Thyroid gland (tissue), 4 donors: ENCODE data around the gene WIPF2. TPM values are rescaled to one million over a fixed set of nuclear protein-coding genes. Genes with fewer than 3 reads are reported as not detected.

Source experiments
- DNase-seq, 2 donors: peaks; one replicate each; pipeline ENCODE4 v3.0.0-alpha.2; 2019
- H3K27ac ChIP-seq, 3 donors: fragments of 200-600 bp; sonication (generic); 1 replicate in 2 of 3; 2 replicates in 1 of 3; pipeline ENCODE4 v1.5.1; 2016 to 2019; ENCODE audit warnings: mild to moderate bottlenecking in 1 of 3, moderate library complexity in 1 of 3
- H3K27me3 ChIP-seq: fragments of 200-600 bp; sonication (generic); one replicate; pipeline ENCODE4 v1.5.1; 2019
- H3K36me3 ChIP-seq, 2 donors: fragments of 200-600 bp; sonication (generic); one replicate each; pipeline ENCODE4 v1.5.1; 2016 to 2019
- H3K4me1 ChIP-seq, 2 donors: fragments of 200-600 bp; sonication (generic); one replicate each; pipeline ENCODE4 v1.5.1; 2017 to 2019
- H3K4me3 ChIP-seq, 3 donors: fragments of 200-600 bp; sonication (generic); replicated peaks in 1 of 3; 1 replicate in 2 of 3; 2 replicates in 1 of 3; pipeline ENCODE4 v1.5.1; 2016; ENCODE audit warnings: mild to moderate bottlenecking in 1 of 3
- H3K9me3 ChIP-seq: fragments of 200-600 bp; sonication (generic); one replicate; pipeline ENCODE4 v1.5.1; 2017
- CTCF ChIP-seq, 6 experiments: fragments of 200-600 bp in 3 of 6; fragments of 450-650 bp in 3 of 6; sonication (generic) in 3 of 6; IDR thresholded peaks; one replicate each; pipeline ENCODE4 v1.5.1; 2016 to 2019; ENCODE audit warnings: antibody characterized with exemption in 6 of 6, mild to moderate bottlenecking in 2 of 6, inconsistent platforms in 1 of 6, moderate library complexity in 1 of 6
- POLR2A ChIP-seq, 2 donors: fragments of 450-650 bp; IDR thresholded peaks; one replicate each; pipeline ENCODE4 v1.6.1; 2017; ENCODE audit warnings: antibody characterized with exemption in 2 of 2, mild to moderate bottlenecking in 2 of 2, moderate library complexity in 1 of 2
- WGBS, 2 donors: methylation state at CpG; one replicate each; pipeline ENCODE4 v1.1.5; 2017; 5-methylcytosine and 5-hydroxymethylcytosine counted together
- intact Hi-C: fragments of 100-400 bp; cut with DNase I; formaldehyde crosslinking; loops from one replicate; pipeline ENCODE4 v1.15.1; 2023
- total RNA-seq, 4 donors: library from RNA; depleted of rRNA; stranded (reverse); fragments of >200 nt; gene quantifications; one replicate each; pipeline ENCODE4 v1.2.3, GENCODE V29; 2016

Gene WIPF2
- total RNA-seq, 4 donors from 2014 or later = 13.2 to 14.6 (median 14.5) TPM

- Histone ChIP-seq H3K4me1 (peaks cover 23 to 26% of the 10 kb centered on the region in 2 donors), H3K4me3 (no peak overlapping the region), H3K9me3 (no peaks in the 10 kb centered on the region), H3K27me3 (no peaks in the 10 kb centered on the region), H3K36me3 (no peaks in the 10 kb centered on the region), H3K27ac (no peak overlapping the region)
- no peak for DNase-seq
- intact Hi-C loops = no loop called here
- WGBS, 2 donors = 93 to 100% methylated on average over 1 of the region's 1 CpG
- no peak for TF ChIP-seq CTCF (IDR thresholded peaks at IDR 0.05)
- TF ChIP-seq POLR2A (IDR thresholded peaks at IDR 0.05) = no peak
Measured at GRCh38 chr17:40248507-40248906, 29.4 kb downstream of the WIPF2 start.

- peak in 1 of 2 donors; percentile 20 for DNase-seq
- Histone ChIP-seq H3K27ac (no peak overlapping the region), H3K27me3 (no peaks in the 10 kb centered on the region), H3K36me3 (peaks cover 3 to 5% of the 10 kb centered on the region in 2 donors), H3K4me1 (peaks cover 14 to 17% of the 10 kb centered on the region in 2 donors), H3K9me3 (no peaks in the 10 kb centered on the region), H3K4me3 (no peak overlapping the region)
- intact Hi-C loops = no loop called here
- TF ChIP-seq POLR2A (IDR thresholded peaks at IDR 0.05) (no peak), CTCF (IDR thresholded peaks at IDR 0.05) (no peak)
Measured at GRCh38 chr17:40251576-40251975, 32.5 kb downstream of the WIPF2 start.

- TF ChIP-seq CTCF (IDR thresholded peaks at IDR 0.05) (no peak), POLR2A (IDR thresholded peaks at IDR 0.05) (no peak)
- H3K27me3 ChIP-seq = no peaks in the 10 kb centered on the region
- H3K27ac ChIP-seq = no peak overlapping the region
- intact Hi-C loops = no loop called here
- peaks cover 12 to 22% of the 10 kb centered on the region in 2 donors for H3K36me3 ChIP-seq
- DNase-seq = no peak
- H3K9me3 ChIP-seq = no peaks in the 10 kb centered on the region
- H3K4me3 ChIP-seq = no peak overlapping the region
- peaks cover 14 to 15% of the 10 kb centered on the region in 2 donors for H3K4me1 ChIP-seq
- 90 to 92% methylated on average over 3 of the region's 3 CpGs for WGBS, 2 donors
Measured at GRCh38 chr17:40253565-40253964, 34.5 kb downstream of the WIPF2 start.

- H3K4me1 ChIP-seq = peaks cover 8 to 19% of the 10 kb centered on the region in 2 donors
Measured at GRCh38 chr17:40259505-40259904, 40.4 kb downstream of the WIPF2 start.

GRCh38 chr17:40260528-40260927, 41.4 kb downstream of the WIPF2 start:
- TF ChIP-seq CTCF (IDR thresholded peaks at IDR 0.05) (no peak), POLR2A (IDR thresholded peaks at IDR 0.05) (no peak)
- Histone ChIP-seq H3K9me3 (no peaks in the 10 kb centered on the region), H3K27ac (peak overlapping the region in 2 of 3 donors; percentile 6 to 13), H3K36me3 (peaks cover 34% of the 10 kb centered on the region in 2 donors), H3K4me3 (no peak overlapping the region), H3K4me1 (peaks cover 8 to 19% of the 10 kb centered on the region in 2 donors), H3K27me3 (no peaks in the 10 kb centered on the region)
- intact Hi-C loops = no loop called here
- WGBS, 2 donors = 71 to 76% methylated on average over 7 of the region's 7 CpGs
- DNase-seq = peak; percentile 20 to 25

More at GRCh38 chr17:40259505-40259904, 40.4 kb downstream of the WIPF2 start:
- intact Hi-C loops = no loop called here
- DNase-seq = no peak
- Histone ChIP-seq H3K4me3 (no peak overlapping the region), H3K27ac (no peak overlapping the region), H3K36me3 (peaks cover 24% of the 10 kb centered on the region in 2 donors), H3K9me3 (no peaks in the 10 kb centered on the region), H3K27me3 (no peaks in the 10 kb centered on the region)
- TF ChIP-seq POLR2A (IDR thresholded peaks at IDR 0.05) (no peak), CTCF (IDR thresholded peaks at IDR 0.05) (no peak)
- 97 to 99% methylated on average over 2 of the region's 2 CpGs for WGBS, 2 donors
